ENCODE measurements around the gene IMPACT. TPM values are rescaled to one million over a fixed set of nuclear protein-coding genes. Genes with fewer than 3 reads are reported as not detected.

IMPACT gene
- total RNA-seq, 1 donor from 2014 or later = 38.2 TPM

GRCh38 chr18:24502667-24503523 lies 76.4 kb downstream of the IMPACT start:
- no peaks in the 10 kb centered on the region for H3K9me3 ChIP-seq
- no peak for TF ChIP-seq CTCF (IDR thresholded peaks at IDR 0.05)
- no peaks in the 10 kb centered on the region for H3K4me1 ChIP-seq
- intact Hi-C loops (cut with DNase I) = no loop called here
- no peak overlapping the region for H3K4me3 ChIP-seq
- H3K27ac ChIP-seq = no peak overlapping the region
- H3K36me3 ChIP-seq = no peaks in the 10 kb centered on the region
- no peaks in the 10 kb centered on the region for H3K27me3 ChIP-seq
- no peak for DNase-seq (ENCODE audit: low spot score in 2 of 2)

Other genes with a start within 250 kb of the IMPACT start
- gene OSBPL1A, start 28.8 kb upstream of the IMPACT start, total RNA-seq = 42.9 TPM
- gene HRH4, start 34.0 kb downstream of the IMPACT start, total RNA-seq = not detected

Data from ascending aorta (tissue), 2 donors.